NCI-H345 treated with DMSO at 0.1 percent for 48 hours (cell line): ENCODE data around the gene ANKRD22.
"Not testable (repeated sequence)": the region's sequence is repeated elsewhere in the genome, so short reads cannot be mapped to it uniquely, and the experiment has no call there.

Experiments
- DNase-seq: peaks from one replicate; lab custom pipeline; 2025; ENCODE audit not compliant: unreplicated experiment; lab: John Stamatoyannopoulos, UW

The ANKRD22 gene

DNA sequence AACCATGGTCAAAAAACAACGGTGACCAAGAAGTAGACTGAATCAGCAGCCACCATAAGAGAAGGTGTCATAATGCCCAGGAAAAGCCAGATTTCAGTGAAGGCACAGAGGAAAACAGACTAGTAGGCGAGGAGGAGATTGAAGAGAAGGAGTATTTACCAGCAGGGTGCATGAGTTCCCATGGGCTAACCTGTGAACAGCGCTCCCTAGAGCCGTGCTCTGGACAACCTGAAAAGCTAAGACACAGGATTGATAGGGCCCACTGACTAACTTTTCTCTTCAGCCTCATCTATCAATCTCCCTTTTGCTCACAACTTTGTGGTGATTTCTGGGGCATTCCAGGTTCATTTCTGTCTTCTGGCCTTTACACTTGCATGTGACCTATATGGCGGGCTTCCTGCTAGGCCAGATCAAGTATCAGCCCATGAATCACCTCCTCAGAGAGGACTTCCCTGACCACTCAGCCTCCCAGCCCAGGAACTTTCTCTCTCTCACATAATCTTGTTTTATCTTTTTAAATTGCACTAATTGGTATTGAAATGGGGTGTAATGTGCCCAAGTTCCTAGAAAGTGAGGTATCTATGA, 12.8 kb downstream of the ANKRD22 start:
- no peak for DNase-seq

DNA sequence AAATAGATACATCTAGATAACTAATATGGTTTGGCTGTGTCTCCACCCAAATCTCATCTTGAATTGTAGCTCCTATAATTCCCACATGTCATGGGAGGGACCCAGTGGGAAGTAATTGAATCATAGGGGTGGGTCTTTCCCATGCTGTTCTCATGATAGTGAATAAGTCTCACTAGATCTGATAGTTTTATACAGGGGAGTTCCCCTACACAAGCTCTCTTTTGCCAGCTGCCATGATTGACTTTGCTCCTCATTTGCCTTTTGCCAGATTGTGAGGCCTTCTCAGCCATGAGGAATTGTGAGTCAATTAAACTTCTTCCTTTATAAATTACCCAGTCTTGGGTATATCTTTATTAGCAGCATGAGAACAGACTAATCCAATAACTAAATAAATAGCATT, 14.0 kb downstream of the ANKRD22 start:
- DNase-seq, result not testable (repeated sequence)

DNA sequence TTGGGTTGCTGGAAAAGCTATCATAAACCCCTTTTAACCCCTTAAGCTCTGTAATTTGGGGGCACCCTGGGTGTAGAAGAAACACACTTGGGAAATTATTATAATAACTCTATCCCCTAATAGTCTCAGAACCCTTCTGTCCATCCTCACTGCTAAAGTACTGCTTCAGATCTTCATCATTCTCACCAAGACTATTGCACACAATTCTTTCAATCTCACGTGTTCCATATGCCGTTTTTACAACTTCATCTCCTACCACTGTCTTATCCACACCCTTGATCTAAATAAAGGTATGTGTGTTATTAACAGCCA, 15.8 kb downstream of the ANKRD22 start:
- DNase-seq, result no peak

DNA sequence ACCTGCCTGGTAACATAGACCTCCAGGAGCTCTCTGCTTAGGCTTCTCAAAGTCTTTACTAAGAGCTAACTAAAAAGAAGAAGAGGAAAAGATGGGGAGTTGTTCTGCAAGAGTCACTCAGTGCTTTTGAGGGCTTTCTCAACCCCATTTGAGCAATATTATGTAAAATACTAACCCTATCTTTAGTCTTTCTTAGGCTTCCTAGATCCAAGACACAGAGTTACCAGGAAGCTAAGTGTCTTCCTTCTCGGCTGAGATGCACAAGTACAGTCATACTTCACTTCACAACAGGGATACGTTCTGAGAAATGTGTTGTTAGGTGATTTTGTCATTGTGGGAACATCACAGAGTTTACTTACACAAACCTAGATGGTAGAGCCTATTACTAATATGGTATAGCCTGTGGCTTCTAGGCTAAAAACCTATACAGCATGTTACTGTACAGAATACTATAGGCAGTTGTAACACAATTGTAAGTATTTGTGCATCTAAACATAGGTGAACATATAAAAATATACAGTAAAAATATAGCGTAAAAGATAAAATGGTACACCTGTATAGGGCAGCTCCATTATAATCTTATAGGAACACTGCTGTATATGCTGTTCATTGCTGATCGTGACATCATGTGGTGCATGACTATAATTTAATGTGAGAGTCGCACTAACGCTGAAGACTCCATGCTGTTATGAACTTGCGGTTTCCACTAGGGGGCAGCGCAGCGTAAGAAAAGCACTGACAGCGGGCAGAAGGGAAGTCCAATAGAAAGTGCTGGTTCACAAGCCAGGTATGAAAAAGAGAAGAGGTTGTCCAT, 16.3 kb downstream of the ANKRD22 start:
- DNase-seq, result peak; percentile 30

DNA sequence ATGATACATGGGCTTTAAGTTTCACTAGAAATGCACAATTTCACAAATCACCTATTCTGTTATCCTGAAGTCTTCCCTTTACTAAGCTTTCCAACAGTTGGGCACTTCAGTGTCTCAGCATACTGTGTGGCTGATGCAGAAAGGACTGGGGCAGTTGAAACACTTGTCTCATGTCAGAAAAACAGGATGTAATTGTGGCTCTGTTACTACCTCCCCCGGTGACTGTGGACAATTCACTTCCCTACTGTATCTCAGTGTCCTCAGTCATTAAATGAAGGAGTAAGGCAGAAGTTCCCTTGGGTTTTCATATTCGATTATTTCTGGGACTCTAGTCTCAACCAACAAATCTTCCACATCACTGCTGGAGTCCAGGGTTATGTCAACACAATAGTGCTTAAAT, 17.9 kb downstream of the ANKRD22 start:
- DNase-seq, result no peak

DNA sequence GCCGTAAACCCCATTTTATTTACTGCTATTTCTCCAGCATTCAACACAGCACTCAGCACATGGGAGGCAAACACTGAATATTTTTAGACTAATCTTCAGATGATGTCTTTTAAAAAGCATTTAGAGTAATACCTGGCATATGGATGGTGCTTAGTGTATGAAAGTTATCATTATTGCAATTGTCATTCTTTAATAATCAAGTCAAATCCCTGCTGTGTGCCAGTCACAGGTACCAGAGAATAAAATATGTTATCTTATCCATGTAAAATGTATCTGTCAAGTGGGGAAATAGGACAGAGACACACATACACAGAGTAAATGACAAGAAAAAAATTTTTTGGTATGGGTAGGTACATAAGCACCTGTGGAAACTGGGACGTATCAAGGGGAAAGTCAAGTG, 18.5 kb downstream of the ANKRD22 start:
- DNase-seq, result no peak

DNA sequence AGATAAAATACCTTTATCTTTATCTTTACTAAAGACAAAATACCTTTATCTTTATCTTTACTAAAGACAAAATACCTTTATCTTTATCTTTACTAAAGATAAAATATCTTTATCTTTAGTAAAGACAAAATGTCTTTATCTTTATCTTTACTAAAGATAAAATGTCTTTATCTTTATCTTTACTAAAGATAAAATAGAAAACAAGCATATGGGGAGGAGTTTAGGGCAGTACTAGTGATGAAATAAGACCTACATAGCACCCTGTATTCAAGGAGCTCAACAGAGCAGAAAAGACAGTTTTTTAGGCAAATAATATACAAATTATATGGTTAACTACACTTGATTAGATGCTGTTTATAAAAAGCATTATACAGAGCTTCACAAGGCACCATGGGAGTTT, 19.3 kb downstream of the ANKRD22 start:
- DNase-seq, result no peak

DNA sequence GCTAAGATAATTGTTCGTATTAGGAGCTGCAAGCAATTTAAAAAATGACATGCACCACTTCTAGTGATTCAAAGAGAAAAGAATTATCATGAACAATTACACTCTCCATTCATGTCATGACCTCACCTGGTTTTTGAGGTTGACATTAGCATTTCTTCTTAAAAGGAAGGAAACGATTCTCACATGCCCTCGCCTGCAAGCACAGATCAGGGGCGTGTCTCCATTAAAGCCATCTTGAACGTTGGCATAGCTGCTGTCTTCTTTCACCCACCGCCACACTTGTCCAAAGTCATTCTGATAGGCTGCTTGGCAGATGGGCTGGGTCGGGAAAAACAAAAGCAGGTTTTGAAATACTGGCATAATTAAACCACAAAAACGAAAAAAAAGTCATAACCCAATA, 19.9 kb downstream of the ANKRD22 start:
- no peak for DNase-seq

DNA sequence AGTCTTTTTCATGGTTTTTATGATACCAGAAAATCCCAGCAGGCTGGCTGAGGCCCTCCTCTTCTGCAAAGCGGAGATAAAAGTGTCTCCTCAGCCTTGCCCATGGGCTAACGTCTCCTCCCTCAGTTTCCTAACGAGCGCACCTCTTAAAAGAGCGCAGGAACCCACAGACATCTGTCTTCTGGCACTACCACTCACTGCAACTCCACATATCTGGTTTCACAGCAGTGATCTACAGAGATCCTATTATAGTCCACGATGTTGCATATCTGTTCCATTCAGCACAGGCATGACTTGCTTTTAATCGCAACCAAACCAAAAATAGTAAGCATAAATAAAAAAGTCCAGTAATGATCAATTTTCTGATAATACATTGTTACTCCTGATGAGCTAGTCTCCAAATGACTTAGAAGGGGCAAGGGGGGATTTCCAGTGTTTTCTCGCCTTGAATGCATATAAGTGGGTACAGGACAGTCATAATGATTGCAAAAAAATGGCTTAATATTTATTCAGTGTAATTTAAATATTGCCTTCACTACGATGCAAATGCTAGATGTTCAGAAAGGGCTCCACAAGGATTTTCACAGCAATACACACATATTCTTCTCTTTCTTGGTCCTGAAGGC, 20.9 kb downstream of the ANKRD22 start:
- DNase-seq, result no peak

DNA sequence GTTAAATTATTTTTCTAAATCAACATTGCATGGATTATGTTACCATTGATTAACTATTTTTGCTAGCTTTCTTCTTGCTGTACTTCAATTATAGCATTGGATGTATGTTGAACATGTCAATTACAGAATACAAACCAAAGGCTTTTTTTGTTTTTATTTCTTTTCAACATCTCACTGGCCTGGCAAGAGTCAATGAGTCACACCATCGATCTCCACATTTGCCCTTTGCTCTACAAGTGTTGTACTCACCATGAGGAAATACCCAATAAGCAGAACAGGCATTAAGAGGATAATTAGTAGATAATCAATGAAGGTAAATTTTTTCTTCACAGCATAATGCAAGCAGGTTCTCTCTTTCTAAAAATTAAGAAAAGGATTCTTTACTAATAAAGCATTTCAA, 23.3 kb downstream of the ANKRD22 start:
- no peak for DNase-seq

DNA sequence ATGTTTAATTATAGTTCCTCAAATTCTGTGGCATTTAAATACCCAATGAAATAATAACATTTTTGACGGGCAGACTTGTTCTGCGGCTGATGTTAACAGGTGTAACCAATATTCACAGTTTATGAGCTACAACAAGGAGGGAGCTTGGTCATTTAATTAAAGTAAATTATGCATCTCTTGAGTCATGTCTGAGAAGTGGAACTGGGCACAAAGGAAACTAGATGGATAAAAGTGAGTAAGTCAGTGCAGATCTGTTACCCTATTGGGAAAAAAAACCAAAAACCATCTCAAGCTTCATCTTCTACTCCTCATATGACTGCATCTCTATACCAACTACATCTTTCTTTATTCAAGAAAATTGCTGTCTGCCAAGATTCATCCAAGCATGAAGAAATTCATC, 24.0 kb downstream of the ANKRD22 start:
- no peak for DNase-seq

DNA sequence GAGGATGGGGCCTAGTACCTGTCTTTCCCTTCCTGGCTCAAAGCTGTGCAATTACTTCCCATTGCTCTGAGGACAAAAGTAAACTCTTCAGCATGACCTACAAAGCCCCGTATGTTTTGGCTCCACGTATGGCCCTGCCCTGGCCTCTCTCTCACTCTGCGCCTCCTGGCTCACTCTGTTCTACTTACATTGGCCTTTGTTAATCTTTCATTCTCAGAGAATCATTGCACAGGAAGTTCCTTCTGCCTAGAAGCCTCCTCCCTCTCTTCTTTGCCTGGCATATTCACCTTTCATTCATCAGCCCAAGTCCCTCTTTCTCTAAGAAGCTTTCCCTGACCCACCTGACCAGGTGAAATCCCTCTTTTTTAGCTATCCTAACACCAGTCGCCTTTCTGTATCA, 25.3 kb downstream of the ANKRD22 start:
- DNase-seq, result no peak

DNA sequence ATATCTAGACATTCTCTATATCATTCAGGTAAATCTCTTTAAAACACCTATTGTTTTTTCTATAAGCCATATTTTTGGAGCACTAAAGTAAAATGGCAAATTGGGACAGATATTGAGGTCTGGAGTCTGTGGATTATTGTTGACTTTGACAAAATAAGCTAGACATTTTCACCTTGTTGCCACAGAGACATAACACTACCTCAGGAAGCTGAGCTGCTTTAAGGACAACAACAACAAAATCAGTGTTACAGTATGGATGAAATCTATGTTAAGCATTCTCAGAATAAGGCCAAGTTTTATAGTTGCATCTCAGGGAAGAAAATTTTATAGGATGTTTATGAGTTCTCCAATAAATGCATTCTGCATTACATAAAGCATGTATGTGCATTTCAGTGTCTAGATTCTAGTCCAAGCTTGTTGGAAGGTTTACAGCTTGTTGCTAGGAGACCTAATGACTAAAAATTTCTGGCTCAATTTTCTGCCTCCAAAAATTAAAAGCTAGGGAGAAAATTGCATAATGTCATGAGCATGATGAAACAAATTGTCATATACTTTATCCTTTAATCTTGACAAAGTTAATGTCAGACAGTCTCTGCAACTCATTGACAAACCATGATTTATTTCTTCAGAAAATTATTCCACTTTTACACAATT, 30.8 kb downstream of the ANKRD22 start:
- no peak for DNase-seq

DNA sequence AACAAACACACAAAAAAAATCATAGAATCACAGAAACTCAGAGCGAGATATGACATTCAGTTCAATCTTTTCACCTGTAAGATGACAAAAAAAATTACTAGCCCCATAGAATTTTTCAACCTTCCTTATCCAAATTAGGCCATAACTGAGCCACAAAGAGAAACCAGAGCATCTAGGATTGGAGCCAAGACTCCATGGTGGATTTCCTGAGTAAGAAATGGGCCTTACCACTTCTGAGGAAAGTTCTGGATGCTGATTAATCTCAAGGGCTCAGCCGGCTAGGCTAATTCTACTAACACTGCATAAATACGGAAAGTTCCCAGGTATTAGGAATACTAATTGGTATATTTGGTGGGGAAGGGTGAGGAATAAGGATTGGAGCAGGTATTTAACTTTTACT, 32.4 kb downstream of the ANKRD22 start:
- no peak for DNase-seq

DNA sequence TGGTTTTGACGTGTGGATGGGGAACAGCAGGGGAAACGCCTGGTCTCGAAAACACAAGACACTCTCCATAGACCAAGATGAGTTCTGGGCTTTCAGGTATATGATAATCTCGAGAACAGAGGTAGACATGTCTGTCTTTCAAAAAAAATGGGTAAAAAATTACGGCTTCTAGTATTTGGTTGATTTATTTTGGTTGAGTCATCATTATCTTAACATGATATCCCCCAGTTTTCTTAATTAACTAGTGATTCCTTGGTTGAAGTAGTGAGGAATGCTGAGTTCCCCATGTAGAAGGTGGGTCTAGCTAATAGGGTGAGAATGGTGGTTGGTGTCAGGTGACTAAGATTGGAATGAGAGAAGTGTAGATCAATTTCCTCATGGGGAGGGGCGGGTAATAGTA, 38.4 kb downstream of the ANKRD22 start:
- no peak for DNase-seq

DNA sequence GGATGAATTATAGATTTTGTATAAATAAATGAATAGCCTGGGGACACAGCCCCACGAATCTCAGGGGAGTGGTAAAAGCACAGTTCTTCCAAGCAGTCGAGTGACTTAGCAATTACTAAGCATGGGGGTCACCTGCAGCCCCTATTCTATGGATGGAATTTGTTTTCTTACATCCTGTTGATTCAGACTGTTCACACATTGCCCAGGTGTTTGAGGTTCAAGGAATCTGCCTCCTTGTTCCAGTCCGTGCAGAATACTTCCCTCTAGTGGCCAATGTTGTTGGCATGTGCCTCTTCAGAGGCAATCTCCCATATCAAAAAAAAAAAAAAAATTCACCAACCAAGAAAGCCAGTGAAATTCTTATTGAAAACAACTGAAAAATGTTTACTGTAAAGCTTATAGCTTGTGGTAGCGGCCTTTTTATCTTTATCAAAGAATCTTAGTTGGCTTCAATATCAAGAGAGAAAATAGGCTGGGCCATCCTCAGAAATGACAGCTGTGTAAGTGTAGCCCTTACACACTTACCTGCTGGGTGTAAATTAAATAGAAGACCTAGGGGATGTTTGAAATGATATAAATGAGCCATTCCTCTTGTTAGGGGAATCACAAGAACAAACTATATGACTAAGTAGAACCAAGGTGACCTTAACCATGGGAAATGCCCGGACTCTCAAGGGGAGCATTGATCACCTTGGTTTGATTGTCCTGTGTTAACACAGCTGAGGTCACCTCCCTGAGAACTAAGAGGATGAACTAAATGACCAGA, 41.3 kb downstream of the ANKRD22 start:
- DNase-seq, result peak; percentile 5

DNA sequence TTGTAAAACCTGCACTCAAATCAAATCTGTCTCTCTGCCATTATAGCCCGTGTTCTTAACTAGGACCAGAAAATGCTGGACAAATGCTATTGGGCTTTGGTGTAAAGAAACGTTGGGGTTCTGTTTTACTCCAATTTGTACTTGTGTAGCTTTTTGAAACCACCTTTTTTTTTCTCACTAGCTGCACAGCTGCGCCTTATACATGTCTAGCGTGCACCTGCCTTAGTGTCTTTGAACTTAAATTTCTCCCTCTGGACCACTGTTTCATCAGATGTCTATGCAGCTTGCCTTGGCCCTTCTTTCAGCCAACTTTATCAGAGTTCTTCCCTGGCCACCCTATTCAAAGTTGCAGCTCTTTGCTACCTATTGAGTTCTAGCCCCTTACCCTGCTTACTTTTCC, 42.0 kb downstream of the ANKRD22 start:
- no peak for DNase-seq

DNA sequence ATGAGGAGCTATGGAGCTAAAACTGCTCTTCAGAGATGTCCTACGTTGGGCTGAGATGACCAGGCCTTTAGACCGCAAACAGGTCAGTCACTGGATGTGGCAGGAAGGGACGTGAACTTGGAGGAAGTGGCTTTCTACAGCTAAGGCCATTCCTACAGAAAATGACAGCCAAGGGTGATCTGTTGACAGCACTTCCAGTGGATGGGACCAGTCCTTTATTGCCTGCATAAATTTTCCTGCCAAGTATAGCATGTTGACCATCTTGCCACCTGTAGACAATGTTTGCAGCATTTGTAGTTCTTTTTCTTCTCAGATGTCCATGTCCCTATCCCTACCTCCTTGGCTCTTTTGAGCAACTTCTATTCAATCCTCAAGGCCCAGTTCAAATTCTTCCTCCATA, 45.7 kb downstream of the ANKRD22 start:
- DNase-seq, result no peak

DNA sequence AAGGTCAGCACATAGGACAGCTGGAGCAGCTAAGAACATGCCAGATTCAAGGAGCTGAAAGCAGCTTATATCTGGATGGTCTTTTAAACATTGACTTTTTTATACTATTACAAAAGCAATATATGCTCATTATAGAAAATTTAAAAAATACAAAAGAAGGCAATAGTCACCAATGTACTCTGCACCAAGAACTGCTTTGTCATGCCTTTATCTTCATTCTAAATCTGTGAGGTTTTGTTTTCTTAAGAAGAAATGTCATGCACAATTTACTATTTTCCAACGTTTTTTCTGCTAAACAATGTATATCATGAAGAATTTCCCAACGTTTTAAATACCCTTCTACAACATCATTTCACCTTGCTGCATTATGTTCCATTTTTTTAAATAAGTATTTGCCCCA, 46.3 kb downstream of the ANKRD22 start:
- DNase-seq, result no peak

DNA sequence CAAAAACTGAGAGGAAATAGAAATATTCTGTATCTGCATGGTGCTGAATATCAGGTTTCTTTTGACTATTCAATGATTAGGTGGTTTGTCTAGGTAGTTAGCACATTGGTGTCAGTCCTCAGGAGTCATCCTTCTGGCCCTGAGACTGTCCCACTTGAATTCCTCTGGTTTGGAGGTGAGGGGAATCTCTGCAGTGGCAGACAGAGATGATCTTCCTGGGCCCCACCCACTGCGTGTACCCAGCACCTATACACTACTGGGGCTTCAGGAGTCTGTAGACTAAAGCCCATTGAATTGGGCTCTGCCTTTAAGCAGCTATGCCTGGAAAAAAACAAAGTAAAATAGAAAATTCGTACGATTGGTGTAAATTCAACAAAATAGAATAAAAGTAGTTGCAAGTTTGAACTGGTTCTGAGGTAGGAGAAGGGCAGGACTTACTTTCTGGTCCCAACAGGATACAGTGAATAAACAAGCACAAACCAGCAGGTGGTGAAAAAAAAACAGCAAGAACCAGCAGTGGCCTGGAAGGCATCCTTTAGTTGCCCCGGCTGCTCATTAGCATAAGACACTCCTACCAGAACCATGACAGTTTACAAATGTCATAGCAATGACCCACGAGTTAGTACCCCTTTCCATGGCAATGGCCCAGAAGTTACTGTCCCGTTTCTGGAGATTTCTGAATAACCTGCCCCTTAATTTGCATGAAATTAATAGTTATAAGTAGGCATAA, 47.4 kb downstream of the ANKRD22 start:
- DNase-seq, result no peak

DNA sequence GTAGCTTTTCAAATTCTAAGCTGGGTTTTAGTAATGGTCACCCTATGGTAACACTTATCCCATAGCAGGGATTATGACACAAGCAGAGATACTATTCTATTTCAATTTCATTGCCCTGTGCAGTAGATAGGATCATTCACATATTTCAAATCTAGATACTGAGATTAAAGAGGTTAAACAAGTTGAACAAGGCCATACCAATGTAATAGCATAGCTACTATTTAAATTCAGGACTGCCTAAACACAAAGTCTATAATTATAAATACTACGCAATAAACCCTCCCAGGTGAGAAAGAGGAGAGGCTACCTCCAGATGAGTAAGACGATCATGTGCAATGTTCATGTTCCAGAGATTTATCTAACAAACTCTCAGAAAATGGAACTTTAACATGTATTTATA, 48.0 kb downstream of the ANKRD22 start:
- DNase-seq, result no peak
